NCI-H524 treated with DMSO at 0.1 percent for 48 hours (cell line): ENCODE results near the gene ATRNL1.
"Not testable (repeated sequence)": the region's sequence is repeated elsewhere in the genome, so short reads cannot be mapped to it uniquely, and the experiment has no call there.

Experiments used
- DNase-seq: peaks from one replicate; lab custom pipeline; 2025; lab: John Stamatoyannopoulos, UW

The ATRNL1 gene

GRCh38 chr10:115222039-115222438, 128.9 kb downstream of the ATRNL1 start:
- DNase-seq = no peak

GRCh38 chr10:115239761-115240160, 146.6 kb downstream of the ATRNL1 start:
- no peak for DNase-seq

- no peak for DNase-seq
These were observed 157.6 kb downstream of the ATRNL1 start for GRCh38 chr10:115250784-115251183.

- not testable (repeated sequence) for DNase-seq
These were observed 160.6 kb downstream of the ATRNL1 start for GRCh38 chr10:115253765-115254164.

- DNase-seq = no peak
These were observed 179.3 kb downstream of the ATRNL1 start for GRCh38 chr10:115272482-115272881.

- DNase-seq = no peak
These were observed 185.1 kb downstream of the ATRNL1 start for GRCh38 chr10:115278294-115278693.

GRCh38 chr10:115295213-115295805, 202.1 kb downstream of the ATRNL1 start:
- DNase-seq = no peak

- DNase-seq = no peak
These were observed 206.9 kb downstream of the ATRNL1 start for GRCh38 chr10:115300080-115300479.

- DNase-seq = not testable (repeated sequence)
These were observed 226.5 kb downstream of the ATRNL1 start for GRCh38 chr10:115319669-115320068.

- DNase-seq = no peak
These were observed 228.2 kb downstream of the ATRNL1 start for GRCh38 chr10:115321360-115321759.

- DNase-seq = no peak
These were observed 235.2 kb downstream of the ATRNL1 start for GRCh38 chr10:115328331-115328730.

- no peak for DNase-seq
These were observed 242.2 kb downstream of the ATRNL1 start for GRCh38 chr10:115335366-115335765.

- DNase-seq = no peak
These were observed 262.1 kb downstream of the ATRNL1 start for GRCh38 chr10:115355162-115355760.

- DNase-seq = not testable (repeated sequence)
These were observed 274.8 kb downstream of the ATRNL1 start for GRCh38 chr10:115367920-115368319.

GRCh38 chr10:115379064-115379463, 285.9 kb downstream of the ATRNL1 start:
- no peak for DNase-seq

GRCh38 chr10:115384665-115385064, 291.5 kb downstream of the ATRNL1 start:
- no peak for DNase-seq

- DNase-seq = no peak
These were observed 297.4 kb downstream of the ATRNL1 start for GRCh38 chr10:115390607-115391006.

GRCh38 chr10:115398026-115398425, 304.9 kb downstream of the ATRNL1 start:
- DNase-seq = no peak

GRCh38 chr10:115402699-115403098, 309.5 kb downstream of the ATRNL1 start:
- DNase-seq = no peak

GRCh38 chr10:115405838-115406237, 312.7 kb downstream of the ATRNL1 start:
- not testable (repeated sequence) for DNase-seq

- DNase-seq = no peak
These were observed 316.2 kb downstream of the ATRNL1 start for GRCh38 chr10:115409347-115409746.

GRCh38 chr10:115417585-115418265, 324.6 kb downstream of the ATRNL1 start:
- DNase-seq = peak; percentile 4

- DNase-seq = no peak
These were observed 329.5 kb downstream of the ATRNL1 start for GRCh38 chr10:115422624-115423023.
